A673 (cell line): ENCODE data around the gene GPD1L.

ENCODE experiments used
- CTCF ChIP-seq: fragments of 300-800, 200-600 bp; sonication (generic); conservative IDR thresholded peaks from 2 replicates; pipeline ENCODE4 v1.5.1; 2017; ENCODE audit warnings: low read depth, mild to moderate bottlenecking, antibody characterized with exemption, low read length, moderate library complexity, mixed read lengths
- EZH2 ChIP-seq: fragments of 200-600 bp; sonication (generic); IDR thresholded peaks from 2 replicates; pipeline ENCODE4 v1.6.1; 2017; ENCODE audit warnings: borderline replicate concordance, low read depth, mild to moderate bottlenecking, mixed read lengths, antibody characterized with exemption, low read length; ENCODE audit not compliant: poor library complexity, severe bottlenecking

- no peak for TF ChIP-seq CTCF
- no peak for TF ChIP-seq EZH2
Measured at GRCh38 chr3:32077260-32078084, 28.9 kb upstream of the GPD1L start.
